Measurements from ENCODE around the gene SRPK3.
"Not testable (repeated sequence)": the region's sequence is repeated elsewhere in the genome, so short reads cannot be mapped to it uniquely, and the experiment has no call there.

The SRPK3 gene

DNA sequence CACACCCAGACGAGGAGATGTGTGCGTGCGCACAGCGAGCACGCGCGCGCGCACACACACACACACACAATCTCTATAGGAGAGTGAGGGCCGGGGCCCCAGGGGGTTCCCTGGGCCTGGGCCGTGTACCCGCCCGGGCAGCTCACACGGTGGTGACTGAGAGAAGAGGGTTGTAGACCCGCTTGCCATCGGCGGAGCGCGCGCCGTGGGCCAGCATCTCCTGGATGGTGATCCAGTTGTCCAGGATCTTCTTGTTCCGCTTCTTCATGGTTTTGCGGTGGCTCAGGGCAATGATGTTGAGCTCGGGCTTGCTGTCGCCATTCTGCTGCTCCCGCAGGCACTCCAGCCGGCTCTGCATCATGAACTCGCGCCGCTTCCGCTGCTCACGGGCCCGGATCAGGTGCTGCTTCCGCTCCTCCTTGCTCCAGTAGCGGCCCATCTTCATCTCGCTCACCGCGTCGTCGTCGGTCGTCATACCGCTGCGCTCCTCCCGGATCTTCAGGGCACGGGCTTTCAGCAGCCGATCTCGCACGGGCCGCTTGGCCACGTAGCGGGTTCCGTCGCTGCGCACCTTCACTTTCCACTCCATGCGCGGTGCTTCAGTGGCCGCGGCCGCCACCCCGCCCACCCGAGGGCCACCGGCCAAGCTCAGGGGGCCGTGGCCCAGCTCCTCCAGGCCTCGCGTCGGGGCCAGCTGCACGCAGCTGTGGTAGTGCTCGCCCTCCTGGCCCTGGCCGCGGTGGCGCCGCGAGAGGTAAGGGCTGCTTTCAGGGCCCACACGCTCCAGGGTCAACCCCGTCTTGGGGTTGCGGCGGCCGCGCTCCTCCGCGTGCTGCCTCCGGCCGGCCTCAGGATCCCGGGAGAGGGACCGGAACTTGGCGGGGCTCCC, 22.6 kb downstream of the SRPK3 start:
- FAIRE-seq, result no peak
- DNase-seq (ENCODE audit: insufficient read length, low spot score), result no peak

- no peak for FAIRE-seq
- no peak for DNase-seq (ENCODE audit: insufficient read length, low spot score)
Observed at GRCh38 chrX:153804100-153804595, 23.3 kb downstream of the SRPK3 start.

GRCh38 chrX:153804621-153805020, 23.8 kb downstream of the SRPK3 start:
- FAIRE-seq (no peak), DNase-seq (ENCODE audit: insufficient read length, low spot score) (no peak)

DNA sequence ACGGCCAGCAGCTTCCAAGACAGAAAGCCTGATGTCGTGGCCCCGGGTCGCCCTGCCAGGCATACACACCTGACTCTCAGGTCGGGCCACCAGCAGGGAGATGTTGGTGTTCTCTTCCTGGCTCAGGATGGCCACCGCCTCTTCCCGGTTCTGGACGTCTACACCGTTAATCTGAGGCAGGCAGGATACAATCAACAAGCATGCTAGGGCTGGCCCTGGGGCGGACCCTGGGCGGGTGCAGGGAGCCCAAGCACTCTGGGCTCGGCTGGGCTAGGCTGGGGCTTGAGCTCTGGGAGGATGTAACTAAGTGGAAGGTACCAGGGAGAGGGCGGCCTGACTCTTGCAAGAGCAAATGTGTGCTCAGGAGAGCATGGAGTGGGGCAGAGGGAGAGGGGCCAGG, 24.6 kb downstream of the SRPK3 start:
- FAIRE-seq, result no peak
- no peak for DNase-seq (ENCODE audit: insufficient read length, low spot score)

DNA sequence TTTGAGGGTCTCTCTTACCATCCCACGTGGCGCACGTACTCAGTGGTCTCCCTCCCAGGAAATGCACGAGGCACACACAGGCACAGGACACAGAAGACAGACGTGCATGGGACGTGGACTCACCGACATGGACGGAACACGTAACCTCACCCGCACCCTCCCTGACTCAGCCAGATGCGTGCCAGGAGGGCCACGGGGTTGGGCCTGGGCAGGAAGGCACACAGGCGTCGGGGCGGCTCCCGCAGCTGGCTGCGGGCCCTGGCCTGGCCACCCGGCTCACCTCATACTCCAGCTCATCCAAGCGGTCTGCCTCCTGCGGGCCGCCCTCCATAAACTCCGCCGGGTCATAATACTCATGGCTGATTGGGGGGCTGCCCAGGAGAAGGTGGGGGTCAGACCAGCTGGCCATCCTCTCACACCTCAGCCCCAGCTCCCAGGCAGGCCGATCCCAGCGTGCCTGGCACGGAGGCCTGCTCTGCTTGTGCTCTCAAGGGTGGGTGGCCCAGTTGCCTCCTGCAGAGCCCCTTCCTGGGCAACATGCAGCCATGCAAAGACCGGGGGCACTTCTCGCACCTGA, 26.2 kb downstream of the SRPK3 start:
- no peak for FAIRE-seq
- DNase-seq (ENCODE audit: insufficient read length, low spot score), result no peak

GRCh38 chrX:153807976-153808375, 27.1 kb downstream of the SRPK3 start:
- DNase-seq (ENCODE audit: insufficient read length, low spot score), result no peak
- no peak for FAIRE-seq

- no peak for DNase-seq (ENCODE audit: insufficient read length, low spot score)
- no peak for FAIRE-seq
Observed at GRCh38 chrX:153812220-153812619, 31.4 kb downstream of the SRPK3 start.

DNA sequence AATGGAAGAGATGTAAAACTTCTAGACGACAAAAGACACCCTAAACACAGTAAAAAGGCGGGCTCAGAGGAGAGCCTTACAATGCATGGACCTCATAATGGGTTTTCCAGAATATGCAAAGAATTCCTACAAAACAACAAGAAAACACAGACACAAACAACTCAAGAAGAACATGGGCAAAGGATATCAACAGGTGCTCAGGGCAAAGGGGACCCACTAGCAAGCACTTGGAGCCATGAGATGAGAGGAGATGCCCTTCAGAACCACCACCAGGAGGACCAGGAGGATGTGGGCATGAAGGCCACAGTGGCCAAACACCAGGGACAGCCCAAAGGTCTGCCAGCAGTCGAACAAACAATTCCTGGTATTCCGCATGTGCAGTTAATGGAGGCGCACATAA, 32.3 kb downstream of the SRPK3 start:
- FAIRE-seq (no peak), DNase-seq (ENCODE audit: insufficient read length, low spot score) (no peak)

- DNase-seq (ENCODE audit: insufficient read length, low spot score) (no peak), FAIRE-seq (no peak)
Observed at GRCh38 chrX:153814591-153815315, 33.9 kb downstream of the SRPK3 start.

GRCh38 chrX:153816831-153817690, 36.2 kb downstream of the SRPK3 start:
- FAIRE-seq (no peak), DNase-seq (ENCODE audit: insufficient read length, low spot score) (no peak)

DNA sequence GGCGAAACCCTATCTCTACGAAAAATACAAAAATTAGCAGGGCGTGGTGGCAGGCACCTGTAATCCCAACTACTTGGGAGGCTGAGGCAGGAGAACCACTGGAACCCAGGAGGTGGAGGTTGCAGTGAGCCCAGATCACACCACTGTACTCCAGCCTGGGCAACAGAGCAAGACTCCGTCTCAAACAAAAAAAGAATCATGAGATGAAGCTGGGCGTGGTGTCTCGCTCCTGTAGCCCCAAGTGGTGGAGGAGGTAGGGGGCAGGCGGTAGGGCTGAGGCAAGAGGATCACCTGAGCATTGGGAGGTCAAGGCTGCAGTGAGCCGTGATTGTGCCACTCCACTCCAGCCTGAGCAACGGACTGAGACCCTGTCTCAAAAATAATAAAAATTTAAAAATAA, 37.2 kb downstream of the SRPK3 start:
- not testable (repeated sequence) for FAIRE-seq; DNase-seq (ENCODE audit: insufficient read length, low spot score)

DNA sequence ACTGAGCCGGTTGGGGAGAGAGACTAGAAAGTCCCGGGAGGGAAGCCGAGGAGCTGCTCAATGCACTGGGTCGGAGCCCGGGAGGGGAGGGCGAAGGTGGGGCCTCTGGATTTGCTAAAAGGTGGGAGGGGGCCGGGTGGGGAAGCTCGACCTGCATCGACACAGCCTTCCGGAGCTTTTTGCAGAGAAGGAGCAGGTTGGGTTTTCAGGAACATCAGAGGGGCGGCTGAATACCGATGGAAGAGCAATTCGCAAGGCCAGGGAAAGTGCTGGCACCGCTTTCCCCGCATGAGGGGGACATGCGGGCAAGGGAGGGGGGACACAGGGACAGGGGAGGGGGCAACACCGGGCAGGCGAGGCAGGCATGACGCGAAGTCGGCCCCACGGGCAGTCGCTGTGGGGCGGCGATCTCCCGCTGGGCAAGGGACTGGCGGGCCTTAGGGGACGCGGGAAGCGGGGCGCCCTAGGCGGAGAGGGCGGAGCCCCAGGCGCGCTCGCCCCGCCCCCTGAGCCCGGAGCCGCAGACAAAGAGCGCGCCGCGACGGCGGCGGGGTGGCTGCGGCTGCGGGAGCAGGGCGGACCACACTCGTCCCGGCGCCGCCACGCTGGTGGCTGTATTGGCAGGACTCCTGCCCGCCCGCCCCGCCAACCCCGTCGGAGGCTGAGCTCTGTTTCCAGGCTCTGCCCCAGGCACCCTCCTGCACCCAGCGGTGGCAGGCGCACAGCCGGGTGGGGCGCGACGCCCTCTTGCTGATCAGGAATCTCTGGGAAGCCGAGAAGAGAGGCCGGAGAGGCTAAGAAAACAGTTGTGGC, 37.9 kb downstream of the SRPK3 start:
- FAIRE-seq (no peak), DNase-seq (ENCODE audit: insufficient read length, low spot score) (peak; percentile 47)

DNA sequence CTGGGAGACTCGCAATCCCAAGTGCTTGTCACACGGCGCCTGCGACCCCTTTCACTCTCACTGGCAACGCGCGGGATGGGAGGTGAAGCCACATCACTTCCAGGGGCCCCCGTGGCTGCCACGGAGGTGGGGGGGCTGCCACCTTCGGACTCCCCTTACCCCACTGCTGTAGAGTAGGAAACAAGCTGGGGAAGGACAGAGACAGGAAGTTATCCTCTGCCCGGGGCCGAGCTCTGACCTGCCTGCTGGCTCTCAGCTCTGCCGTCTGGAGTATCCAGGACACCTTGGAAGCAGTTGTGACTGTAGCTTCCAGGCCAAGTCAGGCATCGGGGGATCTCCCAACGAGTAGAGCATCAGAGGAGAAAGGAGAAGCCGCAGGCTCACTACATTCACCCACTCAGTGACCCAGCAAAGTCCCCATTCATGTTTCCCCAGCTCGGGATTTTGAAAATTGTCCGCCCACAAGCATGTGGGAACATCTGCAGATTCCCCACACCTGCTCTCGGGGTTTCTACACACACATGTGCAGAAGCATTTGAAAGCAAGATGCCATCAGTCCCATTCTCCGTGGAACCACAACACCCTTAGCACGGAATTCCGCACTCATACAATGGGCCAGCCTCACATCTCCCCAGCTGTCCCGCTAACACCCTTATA, 38.7 kb downstream of the SRPK3 start:
- FAIRE-seq (no peak), DNase-seq (ENCODE audit: insufficient read length, low spot score) (no peak)

- FAIRE-seq (no peak), DNase-seq (ENCODE audit: insufficient read length, low spot score) (no peak)
Observed at GRCh38 chrX:153820601-153821000, 39.8 kb downstream of the SRPK3 start.

- FAIRE-seq, result no peak
Observed at GRCh38 chrX:153821066-153821465, 40.2 kb downstream of the SRPK3 start.

GRCh38 chrX:153824348-153824747, 43.5 kb downstream of the SRPK3 start:
- no peak for FAIRE-seq
- DNase-seq (ENCODE audit: insufficient read length, low spot score), result no peak

More at GRCh38 chrX:153821066-153821465, 40.2 kb downstream of the SRPK3 start:
- DNase-seq (ENCODE audit: insufficient read length, low spot score), result no peak

DNA sequence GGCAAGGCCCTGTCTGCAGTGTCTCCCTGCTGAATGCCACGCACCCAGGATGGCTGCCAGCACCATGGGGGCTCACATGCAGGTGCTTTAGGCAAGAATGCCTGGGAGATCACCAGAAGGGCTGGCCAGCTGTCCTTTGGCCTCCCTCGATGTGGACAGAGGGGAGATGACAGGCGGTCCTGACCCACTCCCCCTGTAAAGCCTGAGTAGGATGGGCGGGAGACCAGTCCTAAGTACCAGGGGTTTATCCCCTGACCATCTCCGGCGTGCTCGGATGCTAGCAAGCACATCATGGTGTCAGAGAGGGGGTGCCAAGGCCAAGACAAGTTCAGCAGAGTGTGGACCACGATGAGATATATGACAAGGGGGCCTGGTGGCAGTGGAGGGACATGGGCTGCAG, 44.2 kb downstream of the SRPK3 start:
- FAIRE-seq (no peak), DNase-seq (ENCODE audit: insufficient read length, low spot score) (no peak)

DNA sequence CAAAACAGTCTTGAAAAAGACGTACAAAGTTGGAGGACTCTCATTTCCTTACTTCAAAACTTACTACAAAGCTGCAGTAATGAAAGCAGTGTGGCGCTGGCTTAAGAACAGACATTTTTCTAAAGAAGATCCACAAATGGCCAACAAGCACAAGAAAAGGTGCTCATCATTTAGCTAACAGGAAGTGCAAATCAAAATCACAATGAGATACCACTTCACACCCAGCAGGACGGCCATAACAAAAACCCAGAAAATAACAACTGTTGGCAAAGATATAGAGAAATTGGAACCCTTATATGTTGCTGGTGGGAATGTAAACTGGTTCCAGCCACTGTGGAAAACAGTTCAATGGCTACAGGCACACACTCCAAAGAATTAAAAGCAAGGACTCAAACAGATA, 46.2 kb downstream of the SRPK3 start:
- FAIRE-seq (no peak), DNase-seq (ENCODE audit: insufficient read length, low spot score) (no peak)

DNA sequence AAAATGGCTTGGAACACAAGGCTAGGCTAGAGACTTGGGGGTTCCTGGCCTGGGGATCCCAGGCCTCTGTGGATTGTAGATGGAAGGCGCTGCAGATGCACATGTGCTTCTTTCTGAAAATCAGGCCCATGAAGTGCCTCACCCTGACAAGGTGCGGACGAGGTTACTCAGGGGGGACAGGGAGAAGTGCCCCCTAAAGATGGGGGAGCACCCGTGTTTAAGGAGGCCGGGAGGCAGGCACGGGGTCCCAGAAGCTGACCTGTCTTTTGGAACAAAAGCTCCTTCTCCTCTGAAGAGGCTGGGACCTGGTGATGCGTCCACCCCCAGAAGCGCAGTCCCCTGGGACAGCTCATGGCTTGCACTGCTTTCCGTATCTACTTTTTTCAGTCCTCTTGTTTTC, 47.1 kb downstream of the SRPK3 start:
- no peak for FAIRE-seq
- DNase-seq (ENCODE audit: insufficient read length, low spot score), result no peak
